Activated CD4-positive, CD25-positive, alpha-beta regulatory T cell treated with anti-CD3 and anti-CD28 coated beads, Interleukin-2, amount 50 U/mL, for 72 hours (primary cell): ENCODE measurements around the gene TCF4.

Source experiments
- DNase-seq: peaks from one replicate; pipeline ENCODE4 v3.0.0; 2021

Gene TCF4

GRCh38 chr18:55585065-55585919 lies 2.7 kb downstream of the TCF4 start:
- no peak for DNase-seq

- no peak for DNase-seq
These were observed 3.8 kb downstream of the TCF4 start for GRCh38 chr18:55584201-55584600.

GRCh38 chr18:55582325-55582724 lies 5.7 kb downstream of the TCF4 start:
- DNase-seq, result no peak

GRCh38 chr18:55579501-55580270 lies 8.3 kb downstream of the TCF4 start:
- DNase-seq, result no peak

GRCh38 chr18:55577812-55578539 lies 10.0 kb downstream of the TCF4 start:
- no peak for DNase-seq

GRCh38 chr18:55576001-55576400 lies 12.0 kb downstream of the TCF4 start:
- DNase-seq, result no peak

GRCh38 chr18:55575066-55575465 lies 12.9 kb downstream of the TCF4 start:
- DNase-seq, result no peak

- no peak for DNase-seq
These were observed 14.6 kb downstream of the TCF4 start for GRCh38 chr18:55573386-55573785.

GRCh38 chr18:55570966-55571365 lies 17.0 kb downstream of the TCF4 start:
- DNase-seq, result no peak

- DNase-seq, result no peak
These were observed 21.5 kb downstream of the TCF4 start for GRCh38 chr18:55566456-55566935.

GRCh38 chr18:55559739-55560138 lies 28.3 kb downstream of the TCF4 start:
- no peak for DNase-seq

GRCh38 chr18:55557211-55557610 lies 30.8 kb downstream of the TCF4 start:
- no peak for DNase-seq

GRCh38 chr18:55555395-55556027 lies 32.5 kb downstream of the TCF4 start:
- DNase-seq, result no peak

GRCh38 chr18:55552526-55553189 lies 35.3 kb downstream of the TCF4 start:
- no peak for DNase-seq

- DNase-seq, result no peak
These were observed 36.8 kb downstream of the TCF4 start for GRCh38 chr18:55551227-55551626.

- DNase-seq, result no peak
These were observed 37.5 kb downstream of the TCF4 start for GRCh38 chr18:55550471-55550870.

GRCh38 chr18:55549474-55550104 lies 38.4 kb downstream of the TCF4 start:
- DNase-seq, result no peak

GRCh38 chr18:55547705-55548056 lies 40.3 kb downstream of the TCF4 start:
- DNase-seq, result no peak

GRCh38 chr18:55546851-55547704 lies 40.9 kb downstream of the TCF4 start:
- DNase-seq, result no peak

- no peak for DNase-seq
These were observed 44.0 kb downstream of the TCF4 start for GRCh38 chr18:55544014-55544413.
